Epithelial cell of prostate (primary cell): ENCODE data around the gene OR7A10.

ENCODE experiments used
- DNase-seq: peaks from one replicate; pipeline ENCODE4 v3.0.0-alpha.2; 2011; ENCODE audit warnings: low read depth, low spot score
- H3K27ac ChIP-seq: fragments of 450-650 bp; 2 replicates; pipeline ENCODE4 v1.5.1; 2017; ENCODE audit warnings: mild to moderate bottlenecking

Gene OR7A10

DNA sequence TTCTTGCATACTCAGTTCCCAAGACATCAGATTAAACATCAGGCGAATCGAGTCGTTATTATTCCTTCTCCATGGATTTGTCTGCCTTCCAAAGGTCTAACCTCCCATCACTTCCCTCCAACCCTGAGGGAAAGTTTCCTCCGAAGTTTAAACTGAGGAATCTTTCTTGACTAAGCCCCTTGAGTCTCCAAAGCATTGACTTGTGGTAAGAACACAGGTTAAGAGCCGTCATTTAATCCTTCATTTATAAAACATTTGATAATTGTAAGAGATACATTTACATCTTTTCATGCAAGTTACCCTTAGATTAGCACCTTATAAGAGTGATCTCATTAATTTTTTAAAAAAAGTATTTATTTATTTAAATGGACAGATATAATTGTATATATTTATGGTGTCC lies at the start of gene OR7A10:
Gene OR7A10, minus strand, starts transcription at position 101 of the 400 bp plus-strand sequence. CDS start 7,045 bp downstream, outside the sequence.
- no peak within 1 kb of the TSS for H3K27ac ChIP-seq
- DNase-seq = no peak

DNA sequence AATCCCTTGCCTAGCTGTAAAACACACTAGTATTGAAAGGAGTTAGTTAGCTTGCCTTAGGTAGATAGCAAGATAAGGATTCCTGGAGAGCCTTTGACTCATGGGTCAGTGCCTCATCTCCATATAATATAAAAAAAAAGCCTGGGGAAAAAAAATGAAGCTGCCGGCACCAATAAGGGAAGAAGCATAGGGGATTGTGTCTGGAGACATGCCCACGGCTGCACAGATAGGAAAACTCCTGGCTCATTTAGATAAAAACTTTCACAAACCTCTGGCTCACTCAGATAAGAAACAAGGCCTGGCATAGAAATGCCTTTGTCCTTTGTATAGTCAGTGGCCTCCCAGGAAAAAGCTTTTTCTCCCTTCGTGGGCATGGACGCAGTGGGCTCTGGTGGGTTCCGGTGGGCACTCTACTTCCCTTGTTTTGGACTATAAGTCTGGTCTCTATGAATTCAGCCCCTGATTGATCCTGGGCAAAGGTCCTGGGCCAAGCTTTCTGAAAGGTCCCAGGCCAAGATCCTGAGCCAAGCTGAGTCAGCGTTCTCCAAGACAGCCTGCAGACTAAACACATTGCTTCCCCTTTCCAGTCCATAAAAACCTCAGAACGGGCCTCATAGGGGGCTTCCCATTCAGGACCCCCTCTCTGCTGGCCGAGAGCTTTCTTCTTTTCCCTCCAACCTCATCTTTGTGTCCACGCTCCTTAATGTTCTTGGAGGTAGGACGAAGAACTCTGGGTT lies 42.1 kb upstream of the OR7A10 start:
- no peak for DNase-seq
- no peak overlapping the region for H3K27ac ChIP-seq

DNA sequence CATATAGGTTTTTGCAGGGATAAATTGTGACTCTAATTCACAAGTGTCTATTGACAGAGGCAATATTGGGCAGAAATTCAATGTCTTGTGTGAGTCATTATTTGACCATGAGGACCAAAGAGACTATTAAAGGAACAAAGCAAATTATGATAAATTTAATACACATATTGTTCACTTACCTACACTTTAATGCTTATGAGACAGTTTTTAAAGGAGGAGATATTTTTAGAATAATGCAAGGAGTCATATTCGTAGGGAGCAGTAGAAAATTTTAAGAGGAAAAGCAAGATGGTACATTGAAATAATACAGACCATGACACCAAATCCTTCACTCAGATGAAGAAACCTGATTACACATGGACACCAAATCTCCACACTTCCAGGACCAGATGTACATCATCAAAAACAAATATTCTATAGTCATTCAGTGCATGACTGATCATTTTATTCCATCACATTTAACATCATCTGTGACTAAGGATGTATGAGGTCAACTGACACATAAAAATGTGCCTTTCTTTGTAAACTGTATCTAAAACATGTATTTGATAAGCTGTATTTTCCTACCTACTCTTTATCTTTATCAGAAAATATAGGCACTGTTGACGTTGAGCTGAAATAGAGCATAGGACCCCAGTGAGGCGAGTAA lies 41.4 kb upstream of the OR7A10 start:
- no peak overlapping the region for H3K27ac ChIP-seq
- DNase-seq = no peak

DNA sequence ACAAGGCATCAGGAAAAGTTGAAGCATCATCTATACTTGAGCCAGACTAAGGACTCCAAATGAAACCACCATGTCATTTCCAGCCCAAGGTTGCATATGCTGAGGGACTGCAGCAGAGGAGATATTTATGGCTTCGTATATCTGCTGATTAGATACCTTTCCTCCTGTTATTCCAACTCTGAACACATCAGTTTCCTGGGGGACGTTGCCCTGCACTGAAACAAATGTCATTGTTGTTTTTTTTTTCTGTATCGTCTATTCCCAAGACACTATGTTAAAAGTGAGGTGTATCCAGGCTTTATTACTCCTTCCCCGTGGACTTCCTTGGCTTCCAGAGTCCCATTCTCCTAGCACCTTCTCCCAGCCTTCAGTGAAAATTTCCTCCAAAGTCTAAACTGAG lies 37.3 kb upstream of the OR7A10 start, which contains the start of gene OR7A17:
Gene OR7A17, minus strand, starts transcription at position 101 of the 400 bp plus-strand sequence. CDS start 4,777 bp downstream, outside the sequence.
- no peak within 1 kb of the TSS for H3K27ac ChIP-seq
- no peak for DNase-seq

DNA sequence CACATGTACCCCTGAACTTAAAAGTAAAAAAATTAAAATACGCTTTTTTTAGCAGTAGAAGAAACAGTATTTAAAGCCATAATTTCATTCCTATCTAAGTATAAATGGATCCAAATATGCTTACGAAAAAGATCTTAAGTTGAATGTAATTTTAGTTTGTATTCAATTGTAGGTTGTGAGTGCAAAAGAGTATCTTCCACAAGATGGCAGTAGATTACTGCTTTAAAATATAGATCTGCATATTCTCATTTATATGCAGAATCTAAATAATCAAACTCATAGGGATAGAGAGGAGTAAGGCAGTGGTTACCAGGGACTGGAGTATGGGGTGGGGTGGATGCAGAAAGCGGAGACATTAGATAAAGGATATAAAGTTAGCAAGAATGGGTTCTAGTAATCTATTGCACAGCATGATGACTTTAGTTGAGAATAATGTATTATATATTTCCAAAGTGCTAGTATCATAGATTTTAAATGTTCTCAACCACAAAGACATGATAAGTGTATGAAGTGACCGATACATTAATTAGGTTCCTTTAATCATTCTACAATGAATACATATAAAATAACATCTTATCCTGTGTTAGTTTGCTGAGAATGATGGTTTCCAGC lies 23.0 kb upstream of the OR7A10 start:
- no peak for DNase-seq
- H3K27ac ChIP-seq = no peak overlapping the region

DNA sequence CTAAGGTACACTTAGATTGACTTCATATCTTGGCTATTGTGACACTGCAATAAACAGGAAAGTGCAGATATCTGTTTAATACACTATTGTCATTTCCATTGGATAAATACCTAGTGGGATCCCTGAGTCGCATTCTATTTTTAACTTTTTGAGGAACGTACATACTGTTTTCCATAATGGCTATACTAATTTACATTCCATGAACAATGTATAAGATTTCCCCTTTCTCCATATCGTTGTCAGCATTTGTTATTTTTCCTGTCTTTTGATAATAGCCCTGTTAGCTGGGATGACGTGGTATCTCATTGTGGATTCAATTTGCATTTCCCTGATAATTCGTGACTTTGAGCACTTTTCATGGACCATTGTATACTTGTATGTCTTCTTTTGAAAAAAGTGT lies 19.8 kb upstream of the OR7A10 start:
- no peak for DNase-seq
- no peak overlapping the region for H3K27ac ChIP-seq

DNA sequence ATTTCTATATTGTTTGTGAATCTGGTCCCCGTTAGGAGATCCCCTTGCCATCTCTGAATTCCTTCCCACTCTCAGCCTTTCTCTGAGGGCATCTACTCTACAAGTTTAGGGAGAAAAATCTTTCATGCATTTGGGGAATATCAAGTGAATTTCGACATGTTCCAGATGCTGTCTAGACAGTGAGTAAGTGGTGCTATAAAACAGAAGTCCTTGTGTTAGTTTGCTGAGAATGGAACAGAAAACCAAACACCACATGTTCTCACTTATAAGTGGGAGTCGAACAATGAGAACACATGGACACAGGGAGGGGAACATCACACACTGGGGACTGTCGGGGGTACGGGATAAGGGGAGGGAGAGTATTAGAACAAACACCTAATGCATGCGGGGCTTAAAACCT lies 5.1 kb downstream of the OR7A10 start:
- H3K27ac ChIP-seq = no peak overlapping the region
- DNase-seq = no peak

DNA sequence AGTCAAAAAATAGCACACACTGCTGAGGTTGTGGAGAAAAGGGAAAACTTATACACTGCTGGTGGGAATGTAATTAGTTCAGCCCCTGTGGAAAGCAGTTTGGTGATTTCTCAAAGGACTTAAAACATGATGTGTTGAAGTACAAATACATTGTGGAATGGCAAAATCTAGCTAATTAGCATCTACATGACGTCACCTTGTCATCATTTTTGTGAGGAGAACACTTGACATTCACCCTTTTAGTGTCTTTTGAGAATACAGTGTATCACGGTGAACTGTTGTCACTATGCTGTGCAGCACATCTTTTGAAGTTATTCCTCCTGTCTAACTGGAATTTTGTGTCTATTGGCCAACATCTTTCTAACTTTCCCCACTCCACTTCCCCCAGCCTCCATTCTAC lies 5.6 kb downstream of the OR7A10 start:
- H3K27ac ChIP-seq = no peak overlapping the region
- DNase-seq = no peak

DNA sequence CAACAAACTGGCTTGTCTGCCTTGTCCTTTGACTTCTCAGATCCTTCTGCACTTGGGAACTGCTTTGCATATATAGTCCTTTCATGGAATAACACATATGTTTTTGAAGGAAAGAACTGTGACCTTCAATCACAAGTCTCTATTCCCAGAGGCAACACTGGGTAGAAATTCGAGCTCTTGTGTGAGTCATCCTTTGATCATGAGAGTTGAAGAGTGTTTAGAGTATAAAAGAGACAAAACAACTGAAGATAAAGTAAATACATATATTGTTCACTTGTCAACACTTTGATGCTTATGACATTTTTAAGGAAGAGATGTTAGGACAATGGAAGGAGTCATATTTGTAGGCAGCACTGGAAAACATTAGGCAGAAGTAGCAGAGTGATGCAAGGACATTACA lies 8.5 kb downstream of the OR7A10 start:
- DNase-seq = no peak
- H3K27ac ChIP-seq = no peak overlapping the region

DNA sequence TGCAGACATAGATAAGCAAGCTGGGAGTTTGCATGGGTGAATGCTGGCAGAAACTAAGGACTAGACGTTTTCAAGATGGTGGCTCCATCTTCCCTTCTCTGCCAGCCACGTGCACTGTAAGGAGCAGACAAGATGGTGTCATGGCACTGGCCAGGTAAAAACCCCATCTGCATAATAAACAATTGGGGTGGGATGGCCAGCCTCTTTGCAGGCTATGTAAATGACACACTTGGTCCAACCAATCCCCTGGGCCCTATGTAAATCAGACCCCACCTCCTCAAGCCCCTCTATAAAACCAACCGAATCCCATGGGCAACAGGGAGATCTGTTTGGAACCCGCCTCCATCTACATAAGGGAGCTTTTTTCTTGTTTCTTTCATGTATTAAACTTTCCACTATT lies 11.3 kb downstream of the OR7A10 start:
- H3K27ac ChIP-seq = no peak overlapping the region
- no peak for DNase-seq

DNA sequence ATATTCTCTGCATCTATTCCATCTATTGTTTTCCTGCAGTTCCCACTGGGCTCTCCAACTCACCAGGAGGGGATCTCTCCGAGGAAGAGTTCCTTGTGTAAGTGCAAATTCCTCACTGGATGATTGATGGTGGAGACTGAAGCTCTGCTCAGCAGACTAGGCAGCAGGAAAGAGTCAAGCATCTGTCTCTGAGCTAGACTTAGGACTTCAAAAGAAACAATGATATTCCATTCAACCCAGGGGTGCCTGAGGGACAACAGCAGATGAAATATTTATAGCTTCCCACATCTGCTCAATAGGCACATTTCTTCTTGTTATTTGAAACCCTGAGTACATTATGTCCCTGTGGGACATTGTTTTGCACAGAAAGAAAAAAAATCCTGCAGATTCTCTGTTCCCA lies 13.7 kb downstream of the OR7A10 start, which contains the start of the genes OR7A5 and OR7C1:
Gene OR7A5, minus strand, starts transcription at position 175 of the 400 bp plus-strand sequence. CDS start 6,944 bp downstream, outside the sequence.
Gene OR7C1, minus strand, starts transcription at position 175 of the 400 bp plus-strand sequence. CDS start 35,049 bp downstream, outside the sequence.
- H3K27ac ChIP-seq = no peak within 1 kb of the TSS
- DNase-seq = no peak

DNA sequence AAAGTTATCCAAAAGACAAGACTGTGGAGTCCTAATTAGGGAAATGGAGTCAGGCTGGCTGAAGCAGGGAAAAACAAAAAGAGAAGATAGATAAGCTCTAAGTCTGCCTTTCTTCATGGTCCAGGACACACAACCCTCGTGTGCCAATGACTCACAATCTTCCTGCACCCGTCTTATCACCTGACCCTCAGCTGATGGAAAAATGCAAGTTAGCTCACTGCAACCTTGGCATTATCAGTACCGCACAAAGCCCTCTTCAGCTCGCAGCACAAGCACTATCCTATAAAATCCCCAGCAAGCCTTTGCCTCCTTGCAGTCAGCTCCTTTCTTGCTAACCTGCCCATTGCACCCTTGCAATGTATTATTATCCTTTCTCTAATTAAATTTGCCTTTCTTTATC lies 18.0 kb downstream of the OR7A10 start:
- no peak overlapping the region for H3K27ac ChIP-seq
- no peak for DNase-seq

DNA sequence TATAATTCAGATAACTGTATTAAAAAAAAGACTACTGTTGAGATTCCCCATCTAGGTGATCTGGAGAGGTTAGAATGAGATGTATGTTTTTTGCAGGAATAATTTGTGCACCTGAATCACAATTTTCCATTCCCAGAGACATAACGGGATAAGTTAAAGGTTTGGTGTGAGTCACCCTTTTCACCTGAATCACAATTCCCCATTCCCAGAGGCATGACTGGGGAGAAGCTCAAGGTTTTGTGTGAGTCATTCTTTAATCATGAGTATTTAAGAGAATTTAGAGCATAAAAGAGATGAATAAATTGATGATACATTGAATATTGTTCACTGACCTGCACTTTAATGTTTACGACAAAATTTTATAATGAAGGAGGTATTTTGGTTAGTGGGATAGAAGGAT lies 22.7 kb downstream of the OR7A10 start:
- H3K27ac ChIP-seq = no peak overlapping the region
- DNase-seq = peak; percentile 29

DNA sequence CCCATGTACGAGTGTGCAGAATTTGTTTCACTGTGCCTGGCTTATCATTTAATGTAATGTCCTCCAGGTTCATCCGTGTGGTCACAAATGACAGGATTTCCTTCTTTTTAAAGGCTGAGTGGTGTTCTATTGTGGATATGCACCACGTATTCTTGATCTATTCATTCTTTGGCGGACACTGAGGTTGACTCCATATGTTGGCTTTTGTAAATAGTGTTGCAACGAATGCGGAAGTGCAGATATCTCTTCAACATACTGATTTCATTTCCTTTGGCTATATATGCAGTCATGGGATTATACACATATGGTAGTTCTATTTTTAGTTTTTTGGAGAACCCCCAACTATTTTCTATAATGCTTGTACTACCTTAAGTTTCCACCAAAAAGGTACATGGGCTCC lies 26.8 kb downstream of the OR7A10 start:
- DNase-seq = no peak
- no peak overlapping the region for H3K27ac ChIP-seq

DNA sequence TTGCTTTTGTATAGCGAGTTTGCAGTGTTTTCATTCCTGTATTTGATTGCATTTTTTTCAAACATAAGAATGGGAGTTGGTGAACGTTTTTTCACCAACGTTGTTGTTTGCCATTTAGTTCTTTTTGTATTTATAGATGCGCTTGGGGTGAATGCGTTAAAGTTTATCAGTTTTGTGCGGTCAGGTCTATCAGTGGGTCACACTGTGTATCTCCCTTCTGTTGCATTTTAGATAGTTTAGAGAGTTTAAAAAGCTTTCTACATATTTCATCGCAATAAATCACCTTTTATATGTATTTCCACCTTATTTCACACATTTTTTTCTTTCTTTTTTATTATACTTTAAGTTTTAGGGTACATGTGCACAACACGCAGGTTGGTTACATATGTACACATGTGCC lies 30.1 kb downstream of the OR7A10 start:
- no peak overlapping the region for H3K27ac ChIP-seq
- DNase-seq = no peak

DNA sequence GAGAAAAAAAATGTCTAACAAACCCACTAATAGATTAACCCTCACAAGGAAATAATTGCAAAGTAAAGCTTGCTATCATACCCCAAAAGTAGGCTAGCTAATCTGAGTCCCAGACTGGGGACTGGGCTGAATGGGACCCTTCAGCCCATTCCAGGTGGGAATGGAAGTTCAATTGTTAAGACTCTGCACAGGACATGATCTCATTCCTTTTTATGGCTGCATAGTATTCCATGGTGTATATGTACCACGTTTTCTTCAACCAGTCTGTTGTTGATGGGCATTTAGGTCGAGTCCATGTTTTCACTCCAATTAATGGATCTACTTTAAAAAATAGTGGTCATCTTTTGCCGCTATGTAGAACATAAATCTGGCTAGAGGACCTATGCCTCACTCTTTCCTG lies 31.7 kb downstream of the OR7A10 start:
- no peak for DNase-seq
- H3K27ac ChIP-seq = no peak overlapping the region

DNA sequence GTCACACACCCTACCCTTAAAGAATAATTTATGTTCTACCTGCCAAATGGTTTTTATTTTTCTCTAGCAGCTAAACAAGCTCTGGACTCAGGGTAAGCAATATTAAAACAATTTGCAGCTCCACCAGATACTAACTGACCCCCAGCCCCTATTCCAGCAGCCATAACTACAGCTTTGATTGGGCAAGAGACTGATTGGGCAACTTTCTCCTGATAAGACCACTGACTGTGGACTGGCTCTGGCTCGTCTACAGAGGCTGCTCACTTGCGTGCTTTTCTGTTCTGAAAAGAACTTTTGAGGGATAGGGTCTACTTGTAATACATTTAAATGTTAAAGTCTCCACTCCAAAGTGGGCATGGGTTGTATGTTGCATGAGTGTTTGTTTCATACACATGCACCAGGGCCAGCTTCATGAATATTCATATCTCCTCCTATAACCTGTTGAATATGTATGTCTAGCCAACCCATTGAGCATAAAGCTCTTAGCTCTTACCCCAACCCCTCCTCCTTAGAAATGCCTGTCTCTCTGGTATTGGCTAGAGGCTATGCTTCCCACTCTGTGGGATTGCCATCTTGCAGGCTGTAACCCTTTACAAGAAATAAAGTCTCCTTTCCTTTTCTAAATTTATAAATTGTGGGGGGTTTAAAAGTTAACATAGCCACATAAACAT lies 33.6 kb downstream of the OR7A10 start:
- H3K27ac ChIP-seq = no peak overlapping the region
- no peak for DNase-seq

DNA sequence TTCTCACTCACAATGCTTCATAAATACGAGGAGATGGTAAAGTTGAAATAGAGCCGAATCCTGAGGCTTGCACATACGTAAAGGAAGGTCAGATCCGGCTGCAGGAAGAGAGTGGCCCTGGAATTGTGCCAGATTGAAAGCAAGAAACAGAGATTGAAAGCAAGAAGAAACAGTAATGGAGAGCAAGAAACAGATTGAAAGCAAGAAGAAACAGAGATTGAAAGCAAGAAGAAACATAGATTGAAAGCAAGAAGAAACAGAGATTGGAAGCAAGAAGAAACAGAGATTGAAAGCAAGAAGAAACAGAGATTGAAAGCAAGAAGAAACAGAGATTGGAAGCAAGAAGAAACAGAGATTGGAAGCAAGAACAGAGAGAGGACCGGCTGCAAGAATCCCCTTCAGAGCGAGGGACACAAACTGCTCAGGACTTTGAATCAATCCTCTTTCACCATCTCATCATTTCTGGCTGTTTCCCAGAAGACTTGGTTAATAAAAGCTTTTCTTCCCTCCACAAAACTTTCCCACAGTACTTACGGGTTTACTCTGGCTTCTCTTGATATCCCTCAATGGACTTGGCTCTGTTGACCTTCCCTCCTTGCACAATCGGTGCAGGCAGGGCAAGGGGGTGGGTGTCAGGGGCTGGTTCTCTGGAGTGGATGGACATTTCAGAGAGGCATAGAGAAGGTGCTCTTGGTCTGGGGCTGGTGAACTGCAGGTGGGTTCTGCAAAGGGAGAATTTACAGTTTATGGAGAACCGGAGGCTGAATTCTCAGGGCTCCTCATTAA lies 39.3 kb downstream of the OR7A10 start:
- no peak for DNase-seq
- H3K27ac ChIP-seq = no peak overlapping the region

DNA sequence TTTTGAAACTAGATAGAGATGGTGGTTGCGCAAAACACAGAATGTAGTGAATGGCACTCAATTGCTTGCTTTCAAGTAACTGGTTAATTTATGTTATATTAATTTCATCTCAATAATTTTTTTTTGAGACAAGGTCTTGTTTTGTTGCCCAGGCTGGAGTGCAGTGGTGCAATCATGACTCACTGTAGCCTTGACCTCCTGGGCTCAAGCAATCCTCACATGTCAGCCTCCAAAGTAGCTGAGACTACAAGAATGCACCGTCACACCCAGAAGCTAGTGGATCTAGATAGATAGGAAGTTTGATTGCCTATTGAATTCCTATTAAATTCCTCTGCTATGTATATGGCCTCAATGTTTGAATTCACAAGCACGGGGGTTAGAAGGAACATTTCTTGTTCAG lies 44.0 kb downstream of the OR7A10 start:
- no peak for DNase-seq
- H3K27ac ChIP-seq = no peak overlapping the region

DNA sequence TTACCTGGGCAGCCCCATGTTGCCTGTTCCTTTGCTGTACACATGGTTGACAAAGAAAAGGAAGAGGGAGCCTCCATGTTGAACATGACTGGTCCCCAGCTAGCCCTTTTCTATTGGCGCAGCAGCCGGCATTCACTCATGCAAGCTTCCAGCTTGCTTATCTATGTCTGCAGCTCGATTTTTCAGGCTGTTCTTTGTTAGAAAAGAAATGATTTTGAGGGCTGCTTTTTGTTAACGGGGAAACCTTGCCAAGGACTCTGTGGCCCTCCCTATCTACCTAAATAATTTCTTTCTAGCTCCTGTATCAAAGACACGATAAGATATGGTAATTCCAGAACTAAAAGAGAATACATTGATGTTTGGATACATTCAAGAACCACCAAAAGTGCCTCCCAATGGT lies 50.0 kb downstream of the OR7A10 start:
- no peak overlapping the region for H3K27ac ChIP-seq

More for the DNA sequence above, 50.0 kb downstream of the OR7A10 start:
- DNase-seq = no peak
